Loucy (cell line): Measurements from ENCODE around the gene PPP1R37.

Source experiments
- H2AFZ ChIP-seq: fragments of 200-600 bp; sonication (generic); 2 replicates; pipeline ENCODE4 v1.6.0; 2016; ENCODE audit warnings: antibody characterized with exemption, mild to moderate bottlenecking, low read length, moderate library complexity
- H3F3A ChIP-seq: fragments of 200-600 bp; 2 replicates; pipeline ENCODE4 v1.6.0; 2016; ENCODE audit warnings: antibody characterized with exemption, low read depth, mild to moderate bottlenecking
- H3K27me3 ChIP-seq: fragments of 200-600 bp; sonication (generic); 2 replicates; pipeline ENCODE4 v1.6.1; 2014; ENCODE audit warnings: low read length, mild to moderate bottlenecking; ENCODE audit not compliant: insufficient read depth, poor library complexity, severe bottlenecking
- H3K36me3 ChIP-seq: fragments of 200-600 bp; sonication (generic); 2 replicates; pipeline ENCODE4 v1.6.1; 2016; ENCODE audit warnings: low read length; ENCODE audit not compliant: insufficient read depth
- H3K4me1 ChIP-seq: fragments of 200-600 bp; sonication (generic); 2 replicates; pipeline ENCODE4 v1.5.1; 2014; ENCODE audit warnings: low read length, mild to moderate bottlenecking; ENCODE audit not compliant: insufficient read depth, poor library complexity, severe bottlenecking
- H3K4me2 ChIP-seq: fragments of 200-600 bp; sonication (generic); 2 replicates; pipeline ENCODE4 v1.6.0; 2014; ENCODE audit warnings: antibody characterized with exemption, low read length, low read depth, mild to moderate bottlenecking; ENCODE audit not compliant: poor library complexity, severe bottlenecking
- H3K4me3 ChIP-seq: fragments of 200-600 bp; sonication (generic); 2 replicates; pipeline ENCODE4 v1.5.1; 2014; ENCODE audit warnings: low read length, mild to moderate bottlenecking, mixed read lengths; ENCODE audit not compliant: poor library complexity, severe bottlenecking
- H3K79me2 ChIP-seq: fragments of 200-600 bp; sonication (generic); 2 replicates; pipeline ENCODE4 v1.6.1; 2014; ENCODE audit warnings: low read length; ENCODE audit not compliant: insufficient read depth
- H3K9ac ChIP-seq: fragments of 200-600 bp; sonication (generic); 2 replicates; pipeline ENCODE4 v1.6.0; 2014; ENCODE audit warnings: mild to moderate bottlenecking, low read depth, low read length, moderate library complexity; ENCODE audit not compliant: poor library complexity, severe bottlenecking
- H3K9me2 ChIP-seq: fragments of 200-600 bp; sonication (generic); replicated peaks from 2 replicates; pipeline ENCODE4 v1.6.1; 2016; ENCODE audit warnings: low read depth, low read length, mixed read lengths
- H3K9me3 ChIP-seq: fragments of 200-600 bp; sonication (generic); 2 replicates; pipeline ENCODE4 v1.6.1; 2014; ENCODE audit warnings: mild to moderate bottlenecking, antibody characterized with exemption, low read length, low read depth; ENCODE audit not compliant: insufficient read depth
- H4K20me1 ChIP-seq: fragments of 200-600 bp; sonication (generic); 2 replicates; pipeline ENCODE4 v1.6.0; 2014; ENCODE audit warnings: antibody characterized with exemption, low read length, mild to moderate bottlenecking; ENCODE audit not compliant: insufficient read depth, poor library complexity, severe bottlenecking
- EZH2phosphoT487 ChIP-seq: fragments of 200-600 bp; IDR thresholded peaks from 2 replicates; pipeline ENCODE4 v1.6.1; 2018; ENCODE audit warnings: antibody characterized with exemption, mild to moderate bottlenecking, moderate library complexity, borderline replicate concordance
- TF ChIP-seq, protein P1 (sequence below): fragments of 200-600 bp; sonication (generic); conservative IDR thresholded peaks from 2 replicates; pipeline ENCODE4 v1.5.1; 2014; ENCODE audit warnings: mild to moderate bottlenecking, antibody characterized with exemption, low read length

Gene PPP1R37

DNA sequence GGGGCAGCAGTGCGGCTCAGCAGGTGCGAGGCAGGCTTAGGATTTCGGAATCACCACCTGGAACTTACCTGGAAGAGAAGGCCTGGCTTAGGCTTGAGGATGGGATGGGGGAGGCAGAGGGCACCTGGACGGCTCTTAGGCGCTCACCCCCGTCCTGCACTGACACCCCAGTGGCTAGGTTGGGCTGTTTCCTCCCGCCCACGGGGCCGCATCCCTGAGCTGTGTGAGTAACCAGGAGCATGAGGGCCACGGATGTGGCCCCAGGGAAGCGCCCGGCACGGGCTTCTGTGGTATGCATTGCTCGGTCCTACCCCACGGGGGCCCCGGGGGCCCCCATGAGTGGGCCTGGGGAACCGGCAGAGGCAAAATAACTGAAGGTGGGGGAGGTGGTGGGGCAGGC, 70.2 kb downstream of the PPP1R37 start:
- Histone ChIP-seq H3K79me2 (no peaks in the 10 kb centered on the region), H2AFZ (no peak overlapping the region), H3K4me1 (no peaks in the 10 kb centered on the region), H3K9ac (no peak overlapping the region), H3K4me2 (no peak overlapping the region), H4K20me1 (no peaks in the 10 kb centered on the region), H3K4me3 (no peak overlapping the region), H3F3A (no peaks in the 10 kb centered on the region), H3K9me3 (no peaks in the 10 kb centered on the region), H3K36me3 (no peaks in the 10 kb centered on the region), H3K27me3 (no peaks in the 10 kb centered on the region), H3K9me2 (no peaks in the 10 kb centered on the region)
- TF ChIP-seq EZH2phosphoT487: no peak
- TF ChIP-seq, protein P1, sequence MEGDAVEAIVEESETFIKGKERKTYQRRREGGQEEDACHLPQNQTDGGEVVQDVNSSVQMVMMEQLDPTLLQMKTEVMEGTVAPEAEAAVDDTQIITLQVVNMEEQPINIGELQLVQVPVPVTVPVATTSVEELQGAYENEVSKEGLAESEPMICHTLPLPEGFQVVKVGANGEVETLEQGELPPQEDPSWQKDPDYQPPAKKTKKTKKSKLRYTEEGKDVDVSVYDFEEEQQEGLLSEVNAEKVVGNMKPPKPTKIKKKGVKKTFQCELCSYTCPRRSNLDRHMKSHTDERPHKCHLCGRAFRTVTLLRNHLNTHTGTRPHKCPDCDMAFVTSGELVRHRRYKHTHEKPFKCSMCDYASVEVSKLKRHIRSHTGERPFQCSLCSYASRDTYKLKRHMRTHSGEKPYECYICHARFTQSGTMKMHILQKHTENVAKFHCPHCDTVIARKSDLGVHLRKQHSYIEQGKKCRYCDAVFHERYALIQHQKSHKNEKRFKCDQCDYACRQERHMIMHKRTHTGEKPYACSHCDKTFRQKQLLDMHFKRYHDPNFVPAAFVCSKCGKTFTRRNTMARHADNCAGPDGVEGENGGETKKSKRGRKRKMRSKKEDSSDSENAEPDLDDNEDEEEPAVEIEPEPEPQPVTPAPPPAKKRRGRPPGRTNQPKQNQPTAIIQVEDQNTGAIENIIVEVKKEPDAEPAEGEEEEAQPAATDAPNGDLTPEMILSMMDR: no peak

DNA sequence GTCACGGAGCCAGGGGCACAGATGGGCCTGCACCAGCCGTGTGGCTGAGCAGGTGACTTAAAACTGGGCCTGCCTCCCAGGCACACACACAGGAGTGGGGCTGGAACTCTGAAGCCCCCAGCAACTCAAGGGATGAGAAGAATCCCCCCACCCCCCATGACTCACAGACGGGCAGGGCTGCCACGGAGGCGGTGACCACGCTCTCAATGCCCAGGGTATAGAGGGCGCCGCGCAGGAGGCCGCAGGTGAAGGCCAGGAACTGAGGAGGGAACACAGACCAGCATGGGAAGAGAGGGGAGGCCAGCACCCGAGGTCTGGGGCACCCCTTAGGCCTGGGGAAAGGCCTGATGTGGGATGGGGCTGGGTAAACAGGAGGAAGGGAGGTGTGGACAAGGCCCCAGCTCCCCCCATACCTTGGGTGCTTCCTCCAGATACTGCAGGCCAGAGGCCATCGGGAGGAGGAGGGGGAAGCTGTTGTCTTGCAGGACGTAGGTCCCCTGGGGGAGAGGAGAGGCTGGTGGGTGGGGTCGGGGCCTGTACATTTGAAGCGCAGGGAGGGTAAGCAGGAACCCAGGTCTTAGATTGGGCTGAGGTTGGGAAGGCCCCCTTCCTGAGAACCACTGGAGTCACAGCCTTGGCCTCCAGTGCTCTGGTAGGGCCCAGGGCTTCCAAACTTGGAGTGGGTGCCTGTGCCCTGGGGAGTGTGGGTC, 70.9 kb downstream of the PPP1R37 start:
- H3K4me3 ChIP-seq: no peak overlapping the region
- no peaks in the 10 kb centered on the region for H3K36me3 ChIP-seq
- no peaks in the 10 kb centered on the region for H3K27me3 ChIP-seq
- H2AFZ ChIP-seq: no peak overlapping the region
- no peak for TF ChIP-seq EZH2phosphoT487
- TF ChIP-seq, protein P1: no peak
- no peaks in the 10 kb centered on the region for H3K79me2 ChIP-seq
- no peaks in the 10 kb centered on the region for H3K9me3 ChIP-seq
- no peaks in the 10 kb centered on the region for H3F3A ChIP-seq
- H3K4me1 ChIP-seq: no peaks in the 10 kb centered on the region
- H3K9ac ChIP-seq: no peak overlapping the region
- H3K4me2 ChIP-seq: no peak overlapping the region
- H3K9me2 ChIP-seq: no peaks in the 10 kb centered on the region
- H4K20me1 ChIP-seq: no peaks in the 10 kb centered on the region

DNA sequence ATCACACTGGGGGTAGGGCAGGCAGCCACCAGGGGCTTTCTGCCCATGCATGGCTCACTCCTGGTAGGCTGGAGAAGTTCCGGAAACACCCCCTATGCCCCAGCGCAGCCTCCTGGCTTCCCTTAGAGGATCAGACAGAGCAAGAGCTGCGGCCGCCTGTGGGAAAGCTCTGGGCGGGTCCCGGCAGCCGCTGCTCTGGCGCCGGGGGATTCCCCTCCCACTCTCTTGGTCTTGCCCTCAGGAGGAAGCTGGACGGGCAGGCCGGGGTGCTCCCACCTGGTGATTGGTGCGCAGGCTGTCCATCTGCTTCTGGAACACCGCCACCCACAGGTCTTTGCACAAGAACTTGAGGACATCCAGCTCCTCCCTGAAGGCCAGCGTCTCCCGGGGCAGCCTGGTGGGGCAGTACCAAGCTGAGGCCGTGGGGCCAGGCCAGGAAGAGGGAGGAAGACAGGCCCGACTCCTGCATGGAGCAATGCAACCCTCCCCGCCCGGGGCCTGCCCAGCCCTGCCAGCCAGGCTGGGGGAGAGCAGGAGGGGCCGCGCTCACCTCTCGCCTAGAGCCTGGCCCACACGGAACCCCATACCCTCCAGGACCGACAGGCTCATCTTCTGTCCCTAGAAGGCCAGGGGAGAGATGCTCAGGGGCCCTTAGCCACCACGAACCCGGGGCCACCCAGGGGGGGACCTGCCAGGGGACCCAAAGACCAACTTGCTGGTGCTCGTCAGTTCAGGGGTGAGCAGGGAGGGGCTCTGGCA, 71.8 kb downstream of the PPP1R37 start:
- Histone ChIP-seq H3K4me1 (no peaks in the 10 kb centered on the region), H3K79me2 (no peaks in the 10 kb centered on the region), H3K27me3 (no peaks in the 10 kb centered on the region), H3K9me2 (no peaks in the 10 kb centered on the region), H3K9me3 (no peaks in the 10 kb centered on the region), H4K20me1 (no peaks in the 10 kb centered on the region), H3F3A (no peaks in the 10 kb centered on the region), H3K4me2 (no peak overlapping the region), H3K4me3 (no peak overlapping the region), H3K36me3 (no peaks in the 10 kb centered on the region), H2AFZ (no peak overlapping the region), H3K9ac (no peak overlapping the region)
- TF ChIP-seq, protein P1: no peak
- no peak for TF ChIP-seq EZH2phosphoT487
